ENCODE measurements around the gene UNC5CL.

DNA sequence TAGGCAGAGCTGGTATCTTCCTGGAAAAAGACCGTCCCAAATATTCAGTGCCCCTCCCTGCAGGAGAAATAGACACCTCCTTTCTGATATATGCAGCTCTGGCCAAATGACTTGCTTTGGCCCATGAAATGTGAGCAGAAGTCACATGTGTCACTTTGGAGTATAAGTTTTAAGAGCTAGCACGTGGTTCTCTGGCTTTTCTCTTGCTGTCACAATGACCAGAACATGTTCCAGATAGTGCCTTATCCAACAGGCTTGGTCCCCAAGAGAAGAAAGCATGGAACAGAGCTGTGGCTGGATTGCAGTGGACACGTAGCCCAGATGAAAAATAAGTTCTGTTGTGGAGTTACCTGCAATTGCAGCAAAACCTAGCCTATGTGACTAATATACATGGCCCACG is 40.4 kb downstream of the UNC5CL start:
- TF ChIP-seq, protein P1, sequence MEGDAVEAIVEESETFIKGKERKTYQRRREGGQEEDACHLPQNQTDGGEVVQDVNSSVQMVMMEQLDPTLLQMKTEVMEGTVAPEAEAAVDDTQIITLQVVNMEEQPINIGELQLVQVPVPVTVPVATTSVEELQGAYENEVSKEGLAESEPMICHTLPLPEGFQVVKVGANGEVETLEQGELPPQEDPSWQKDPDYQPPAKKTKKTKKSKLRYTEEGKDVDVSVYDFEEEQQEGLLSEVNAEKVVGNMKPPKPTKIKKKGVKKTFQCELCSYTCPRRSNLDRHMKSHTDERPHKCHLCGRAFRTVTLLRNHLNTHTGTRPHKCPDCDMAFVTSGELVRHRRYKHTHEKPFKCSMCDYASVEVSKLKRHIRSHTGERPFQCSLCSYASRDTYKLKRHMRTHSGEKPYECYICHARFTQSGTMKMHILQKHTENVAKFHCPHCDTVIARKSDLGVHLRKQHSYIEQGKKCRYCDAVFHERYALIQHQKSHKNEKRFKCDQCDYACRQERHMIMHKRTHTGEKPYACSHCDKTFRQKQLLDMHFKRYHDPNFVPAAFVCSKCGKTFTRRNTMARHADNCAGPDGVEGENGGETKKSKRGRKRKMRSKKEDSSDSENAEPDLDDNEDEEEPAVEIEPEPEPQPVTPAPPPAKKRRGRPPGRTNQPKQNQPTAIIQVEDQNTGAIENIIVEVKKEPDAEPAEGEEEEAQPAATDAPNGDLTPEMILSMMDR (IDR thresholded peaks at IDR 0.05): no peak
- TF ChIP-seq POLR2A (IDR thresholded peaks at IDR 0.05) (no peak), EP300 (IDR thresholded peaks at IDR 0.05) (no peak), POLR2AphosphoS5 (IDR thresholded peaks at IDR 0.05) (no peak)

All from gastroesophageal sphincter (tissue), 3 donors.